B cell (primary cell): Measurements from ENCODE around the gene SURF2. TPM values are rescaled to one million over a fixed set of nuclear protein-coding genes. Genes with fewer than 3 reads are reported as not detected.
"Not testable (repeated sequence)": the region's sequence is repeated elsewhere in the genome, so short reads cannot be mapped to it uniquely, and the experiment has no call there.

Experiments
- ATAC-seq: fragments of 200-7000 bp; cut with Tn5 transposase; one replicate; pipeline ENCODE4 v1.10.0; 2021; ENCODE audit warnings: low read depth, mild to moderate bottlenecking, moderate number of reproducible peaks, moderate library complexity
- CTCF ChIA-PET: fragments of 350-600 bp; sonication (Branson Sonifier 250); formaldehyde crosslinking; loops from one replicate; lab custom pipeline; 2021; ENCODE audit warnings: antibody characterized with exemption, inconsistent platforms; lab: Charles Lee
- POLR2A ChIA-PET: fragments of 350-600 bp; sonication (Branson Sonifier 250); formaldehyde crosslinking; loops from one replicate; lab custom pipeline; 2021; ENCODE audit warnings: antibody characterized with exemption; lab: Charles Lee
- DNase-seq: peaks from one replicate; pipeline ENCODE4 v3.0.0; 2013
- H2AFZ ChIP-seq: 2 replicates; pipeline ENCODE4 v1.6.1; 2012; ENCODE audit warnings: mild to moderate bottlenecking, low read depth, low read length; ENCODE audit not compliant: insufficient read depth, poor library complexity, severe bottlenecking
- H3K27ac ChIP-seq, 2 donors: 1 replicate in 1 of 2; 2 replicates in 1 of 2; pipeline ENCODE4 v1.5.1; 2012 to 2013; ENCODE audit warnings: low read length in 2 of 2, mild to moderate bottlenecking in 2 of 2, moderate library complexity in 1 of 2
- H3K27me3 ChIP-seq, 4 experiments: fragments of 200-600 bp in 1 of 4; sonication (generic) in 1 of 4; replicated peaks in 1 of 4; 1 replicate in 2 of 4; 2 replicates in 2 of 4; pipeline versions ENCODE4 v1.6.1 to v1.7.0; 2013 to 2016; ENCODE audit warnings: low read length in 3 of 4, mild to moderate bottlenecking in 2 of 4, mixed read lengths in 1 of 4, moderate library complexity in 1 of 4; ENCODE audit not compliant: insufficient read depth in 4 of 4, control insufficient read depth in 3 of 4; ENCODE audit errors: control extremely low read depth in 1 of 4
- H3K36me3 ChIP-seq, 2 experiments: replicated peaks in 1 of 2; 1 replicate in 1 of 2; 2 replicates in 1 of 2; pipeline versions ENCODE4 v1.6.1 to v1.7.1; 2013; ENCODE audit warnings: low read length in 1 of 2; ENCODE audit not compliant: insufficient read depth in 2 of 2, control insufficient read depth in 1 of 2; ENCODE audit errors: control extremely low read depth in 1 of 2, extremely low read depth in 1 of 2
- H3K4me1 ChIP-seq, 2 donors: fragments of 200-600 bp in 1 of 2; sonication (generic) in 1 of 2; 1 replicate in 1 of 2; 2 replicates in 1 of 2; pipeline versions ENCODE4 v1.5.1 to v1.6.1; 2013 to 2017; ENCODE audit warnings: low read length in 2 of 2; ENCODE audit not compliant: control insufficient read depth in 2 of 2, insufficient read depth in 2 of 2
- H3K4me2 ChIP-seq: replicated peaks from 2 replicates; pipeline ENCODE3; 2012; ENCODE audit warnings: mild to moderate bottlenecking, low read depth, low read length; ENCODE audit not compliant: poor library complexity, severe bottlenecking
- H3K4me3 ChIP-seq, 5 experiments: fragments of 200-600 bp in 1 of 5; sonication (generic) in 1 of 5; 1 replicate in 3 of 5; 2 replicates in 2 of 5; pipeline versions ENCODE4 v1.5.1 to v1.7.0; 2011 to 2016; ENCODE audit warnings: low read length in 4 of 5, mild to moderate bottlenecking in 4 of 5, low read depth in 2 of 5, control low read depth in 1 of 5, moderate library complexity in 1 of 5; ENCODE audit not compliant: insufficient read depth in 1 of 5; ENCODE audit errors: control extremely low read depth in 1 of 5, extremely low read depth in 1 of 5
- H3K79me2 ChIP-seq: fragments of 200-600 bp; sonication (generic); one replicate; pipeline ENCODE4 v1.6.0; 2016; ENCODE audit warnings: low read length; ENCODE audit not compliant: control insufficient read depth, insufficient read depth
- H3K9ac ChIP-seq: fragments of 200-600 bp; sonication (generic); 2 replicates; pipeline ENCODE4 v1.6.1; 2017; ENCODE audit warnings: mild to moderate bottlenecking, low read length, moderate library complexity
- H3K9me3 ChIP-seq, 3 donors: one replicate each; pipeline versions ENCODE4 v1.6.1 to v1.7.1; 2013; ENCODE audit warnings: low read length in 2 of 3; ENCODE audit not compliant: control insufficient read depth in 2 of 3, insufficient read depth in 1 of 3; ENCODE audit errors: control extremely low read depth in 1 of 3
- H4K20me1 ChIP-seq: 2 replicates; pipeline ENCODE4 v1.6.0; 2012; ENCODE audit warnings: mild to moderate bottlenecking, low read length; ENCODE audit not compliant: insufficient read depth, control insufficient read depth, poor library complexity, severe bottlenecking
- H3K27ac Mint-ChIP-seq: one replicate; pipeline ENCODE4 v1.8.0; 2021; ENCODE audit warnings: mixed read lengths
- H3K27me3 Mint-ChIP-seq: one replicate; pipeline ENCODE4 v1.8.0; 2021; ENCODE audit warnings: mixed read lengths
- H3K4me1 Mint-ChIP-seq: one replicate; pipeline ENCODE4 v1.8.0; 2021; ENCODE audit warnings: mixed read lengths
- H3K4me3 Mint-ChIP-seq: one replicate; pipeline ENCODE4 v1.8.0; 2021; ENCODE audit warnings: mixed read lengths
- H3K9me3 Mint-ChIP-seq: one replicate; pipeline ENCODE4 v1.8.0; 2022; ENCODE audit warnings: mixed read lengths; ENCODE audit not compliant: insufficient read depth
- EZH2 ChIP-seq: IDR thresholded peaks from 2 replicates; pipeline ENCODE4 v1.6.1; 2012; ENCODE audit warnings: borderline replicate concordance, low read depth, mild to moderate bottlenecking, moderate library complexity, low read length; ENCODE audit not compliant: insufficient read depth, poor library complexity, severe bottlenecking
- WGBS: methylation state at CpG from one replicate; pipeline ENCODE4 v1.1.5; 2013; ENCODE audit warnings: missing lambda C conversion rate; ENCODE audit not compliant: insufficient coverage; 5-methylcytosine and 5-hydroxymethylcytosine counted together
- intact Hi-C: fragments of 100-400 bp; cut with micrococcal nuclease; formaldehyde crosslinking; loops from one replicate; pipeline ENCODE4 v1.10.0; 2022
- polyA plus RNA-seq: library from polyadenylated mRNA; depleted of rRNA; stranded (reverse); fragments of >200 nt; gene quantifications from 2 replicates; pipeline ENCODE4 v1.2.3, GENCODE V29; 2012
- total RNA-seq, 2 donors: library from RNA; stranded (reverse); fragments of 120-200 nt in 1 of 2; gene quantifications; 1 replicate in 1 of 2; 2 replicates in 1 of 2; pipeline versions ENCODE4 v1.2.3 to v1.2.4, GENCODE V29; 2013 to 2022
- TF ChIP-seq, protein P1 (sequence below): fragments of 200-600 bp; IDR thresholded peaks from one replicate; pipeline ENCODE4 v1.8.0; 2022; ENCODE audit warnings: antibody characterized with exemption, mild to moderate bottlenecking

Gene SURF2
- total and polyA plus RNA-seq, 2 donors (not counting 1 experiment from before 2014, with no cell fraction given): 17.1 to 17.3 TPM

DNA sequence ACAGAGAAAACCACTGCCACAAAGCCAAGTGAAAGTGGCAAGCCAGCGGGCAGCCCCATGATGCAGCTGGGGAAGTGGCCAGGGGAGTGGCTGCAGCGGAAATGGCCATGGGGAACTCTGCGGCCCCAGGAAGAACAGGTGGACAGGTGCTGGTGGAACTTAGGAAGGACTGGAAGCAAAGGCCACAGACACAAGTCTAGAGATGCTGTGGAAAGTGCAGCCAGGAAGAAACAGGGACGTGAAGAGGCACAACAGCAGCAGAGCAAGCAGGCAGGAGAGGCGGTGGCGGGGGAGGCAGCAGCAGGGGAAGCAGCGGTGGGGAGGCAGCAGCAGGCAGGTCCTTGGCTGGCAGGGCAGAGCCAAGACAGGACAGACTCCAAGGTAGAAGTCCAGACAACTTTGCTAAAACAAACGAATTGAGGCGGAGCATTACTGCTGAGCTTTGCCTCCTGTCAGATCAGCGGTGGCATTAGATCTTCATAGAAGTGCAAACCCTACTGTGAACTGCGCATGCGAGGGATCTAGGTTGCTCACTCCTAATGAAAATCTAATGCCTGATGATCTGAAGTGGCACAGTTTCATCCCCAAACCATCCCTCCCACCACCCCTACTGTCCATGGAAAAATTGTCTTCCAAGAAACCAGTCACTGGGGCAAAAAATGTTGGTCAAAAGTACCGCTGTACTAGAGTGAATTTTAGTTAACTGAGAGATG, 32.2 kb upstream of the SURF2 start:
- H3K9ac ChIP-seq: no peak overlapping the region
- H3K79me2 ChIP-seq: no peaks in the 10 kb centered on the region
- WGBS: 92% methylated on average over 12 of the region's 13 CpGs
- H3K27me3 ChIP-seq: no peaks in the 10 kb centered on the region
- peaks cover 0 to 3% of the 10 kb centered on the region in 2 experiments for H3K36me3 ChIP-seq
- no peak overlapping the region for H2AFZ ChIP-seq
- POLR2A ChIA-PET: no interaction called here
- no peak for TF ChIP-seq EZH2
- TF ChIP-seq, protein P1, sequence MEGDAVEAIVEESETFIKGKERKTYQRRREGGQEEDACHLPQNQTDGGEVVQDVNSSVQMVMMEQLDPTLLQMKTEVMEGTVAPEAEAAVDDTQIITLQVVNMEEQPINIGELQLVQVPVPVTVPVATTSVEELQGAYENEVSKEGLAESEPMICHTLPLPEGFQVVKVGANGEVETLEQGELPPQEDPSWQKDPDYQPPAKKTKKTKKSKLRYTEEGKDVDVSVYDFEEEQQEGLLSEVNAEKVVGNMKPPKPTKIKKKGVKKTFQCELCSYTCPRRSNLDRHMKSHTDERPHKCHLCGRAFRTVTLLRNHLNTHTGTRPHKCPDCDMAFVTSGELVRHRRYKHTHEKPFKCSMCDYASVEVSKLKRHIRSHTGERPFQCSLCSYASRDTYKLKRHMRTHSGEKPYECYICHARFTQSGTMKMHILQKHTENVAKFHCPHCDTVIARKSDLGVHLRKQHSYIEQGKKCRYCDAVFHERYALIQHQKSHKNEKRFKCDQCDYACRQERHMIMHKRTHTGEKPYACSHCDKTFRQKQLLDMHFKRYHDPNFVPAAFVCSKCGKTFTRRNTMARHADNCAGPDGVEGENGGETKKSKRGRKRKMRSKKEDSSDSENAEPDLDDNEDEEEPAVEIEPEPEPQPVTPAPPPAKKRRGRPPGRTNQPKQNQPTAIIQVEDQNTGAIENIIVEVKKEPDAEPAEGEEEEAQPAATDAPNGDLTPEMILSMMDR: no peak
- Mint-ChIP-seq H3K4me3 (no peak overlapping the region), H3K27me3 (peaks cover 4% of the 10 kb centered on the region), H3K9me3 (no peaks in the 10 kb centered on the region), H3K4me1 (peaks cover 2% of the 10 kb centered on the region), H3K27ac (no peak overlapping the region)
- H3K4me2 ChIP-seq: no peak overlapping the region
- H3K4me3 ChIP-seq: no peak overlapping the region
- no peaks in the 10 kb centered on the region for H4K20me1 ChIP-seq
- H3K4me1 ChIP-seq: no peaks in the 10 kb centered on the region
- no peak overlapping the region for H3K27ac ChIP-seq
- intact Hi-C loops: no loop called here
- H3K9me3 ChIP-seq: peaks cover 0 to 8% (median 0%) of the 10 kb centered on the region in 3 donors
- ATAC-seq (no peak), DNase-seq (no peak)
- CTCF ChIA-PET: no interaction called here

DNA sequence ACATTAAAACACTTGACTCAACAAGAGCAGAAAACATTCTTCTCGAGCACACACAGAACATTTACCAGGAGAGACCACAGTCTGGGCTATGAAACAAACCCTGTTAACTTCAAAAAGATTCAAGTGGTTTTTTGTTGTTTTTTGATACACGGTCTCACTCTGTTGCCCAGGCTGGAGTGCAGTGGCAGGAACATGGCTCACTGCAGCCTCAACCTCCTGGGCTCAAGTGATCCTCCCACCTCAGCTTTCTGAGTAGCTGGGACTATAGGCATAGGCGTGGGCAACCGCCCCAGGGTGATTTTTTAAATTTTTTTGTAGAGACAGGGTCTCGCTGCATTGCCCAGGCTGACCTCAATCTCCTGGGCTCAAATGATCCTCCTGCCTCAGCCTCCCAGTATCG, 29.3 kb upstream of the SURF2 start:
- ATAC-seq, H3K4me2 ChIP-seq, intact Hi-C loops, H3K9me3 ChIP-seq, H3K4me3 ChIP-seq, DNase-seq, H3K4me3 Mint-ChIP-seq, H3K27ac Mint-ChIP-seq, CTCF ChIA-PET, H3K9me3 Mint-ChIP-seq, H3K4me1 ChIP-seq, H3K27me3 ChIP-seq, H3K27me3 Mint-ChIP-seq, H3K79me2 ChIP-seq, POLR2A ChIA-PET, H3K4me1 Mint-ChIP-seq, H2AFZ ChIP-seq, H3K27ac ChIP-seq, H3K9ac ChIP-seq: not testable (repeated sequence)
- H3K36me3 ChIP-seq: peaks cover 3 to 16% of the 10 kb centered on the region in 2 experiments
- WGBS: 84% methylated on average over 3 of the region's 6 CpGs
- peaks cover 11% of the 10 kb centered on the region for H4K20me1 ChIP-seq
